Uterus (tissue), 4 donors: ENCODE data around the gene PLAC8L1. TPM values are rescaled to one million over a fixed set of nuclear protein-coding genes. Genes with fewer than 3 reads are reported as not detected.

Experiments used
- DNase-seq, 2 donors: peaks; one replicate each; pipeline ENCODE4 v3.0.0-alpha.2; 2019 to 2020
- H3K27ac ChIP-seq, 2 donors: fragments of 200-600 bp; sonication (generic); 1 replicate in 1 of 2; 2 replicates in 1 of 2; pipeline ENCODE4 v1.5.1; 2016 to 2018
- H3K27me3 ChIP-seq, 2 donors: fragments of 200-600 bp; sonication (generic); one replicate each; pipeline ENCODE4 v1.5.1; 2018 to 2019; ENCODE audit warnings: control low read depth in 1 of 2
- H3K36me3 ChIP-seq, 2 donors: fragments of 200-600 bp; sonication (generic); one replicate each; pipeline ENCODE4 v1.5.1; 2019; ENCODE audit warnings: control low read depth in 1 of 2
- H3K4me1 ChIP-seq, 2 donors: fragments of 200-600 bp; sonication (generic); one replicate each; pipeline ENCODE4 v1.5.1; 2018 to 2019; ENCODE audit warnings: control low read depth in 1 of 2
- H3K4me3 ChIP-seq, 2 donors: fragments of 200-600 bp; sonication (generic); 1 replicate in 1 of 2; 2 replicates in 1 of 2; pipeline ENCODE4 v1.5.1; 2018 to 2019; ENCODE audit warnings: mild to moderate bottlenecking in 1 of 2
- H3K9me3 ChIP-seq, 2 donors: fragments of 200-600 bp; sonication (generic); one replicate each; pipeline ENCODE4 v1.5.1; 2019; ENCODE audit warnings: control low read depth in 1 of 2
- POLR2A ChIP-seq, 2 donors: fragments of 450-650 bp; IDR thresholded peaks; one replicate each; pipeline ENCODE4 v1.6.1; 2016; ENCODE audit warnings: antibody characterized with exemption in 2 of 2, mild to moderate bottlenecking in 1 of 2, moderate library complexity in 1 of 2
- intact Hi-C: fragments of 100-400 bp; cut with DNase I; formaldehyde crosslinking; loops from one replicate; pipeline ENCODE4 v1.15.1; 2023; ENCODE audit warnings: low total_unique reads
- total RNA-seq, 4 donors: library from RNA; depleted of rRNA in 3 of 4; stranded (reverse); fragments of >200 nt in 3 of 4; gene quantifications; one replicate each; pipeline versions ENCODE4 v1.1.0 to v1.2.4, GENCODE V29; 2014 to 2023
- TF ChIP-seq, protein P1 (sequence below), 4 experiments: fragments of 200-600 bp in 2 of 4; fragments of 450-650 bp in 2 of 4; sonication (generic) in 2 of 4; IDR thresholded peaks; one replicate each; pipeline ENCODE4 v1.5.1; 2016 to 2019; ENCODE audit warnings: antibody characterized with exemption in 4 of 4, mild to moderate bottlenecking in 2 of 4, moderate library complexity in 1 of 4
- donor health status: DM: yes; HTN: yes; CAD: no.

PLAC8L1 gene
- total RNA-seq, 4 donors from 2014 or later = 1.3 TPM; not detected in 3

DNA sequence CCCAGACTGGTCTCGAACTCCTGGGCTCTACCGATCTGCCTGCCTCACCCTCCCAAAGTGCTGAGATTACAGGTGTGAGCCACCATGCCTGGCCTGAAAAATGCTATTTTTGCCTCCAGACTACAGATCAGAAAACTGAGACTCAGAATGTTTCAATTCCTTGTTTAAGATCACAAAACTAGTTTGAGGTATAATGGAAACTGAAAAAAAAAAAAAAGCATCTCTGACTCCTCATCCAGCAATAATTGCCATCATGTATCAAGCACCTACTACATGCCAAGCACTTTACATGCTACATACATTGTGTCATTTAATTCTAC is 35.6 kb downstream of the PLAC8L1 start:
- intact Hi-C loops = no loop called here

DNA sequence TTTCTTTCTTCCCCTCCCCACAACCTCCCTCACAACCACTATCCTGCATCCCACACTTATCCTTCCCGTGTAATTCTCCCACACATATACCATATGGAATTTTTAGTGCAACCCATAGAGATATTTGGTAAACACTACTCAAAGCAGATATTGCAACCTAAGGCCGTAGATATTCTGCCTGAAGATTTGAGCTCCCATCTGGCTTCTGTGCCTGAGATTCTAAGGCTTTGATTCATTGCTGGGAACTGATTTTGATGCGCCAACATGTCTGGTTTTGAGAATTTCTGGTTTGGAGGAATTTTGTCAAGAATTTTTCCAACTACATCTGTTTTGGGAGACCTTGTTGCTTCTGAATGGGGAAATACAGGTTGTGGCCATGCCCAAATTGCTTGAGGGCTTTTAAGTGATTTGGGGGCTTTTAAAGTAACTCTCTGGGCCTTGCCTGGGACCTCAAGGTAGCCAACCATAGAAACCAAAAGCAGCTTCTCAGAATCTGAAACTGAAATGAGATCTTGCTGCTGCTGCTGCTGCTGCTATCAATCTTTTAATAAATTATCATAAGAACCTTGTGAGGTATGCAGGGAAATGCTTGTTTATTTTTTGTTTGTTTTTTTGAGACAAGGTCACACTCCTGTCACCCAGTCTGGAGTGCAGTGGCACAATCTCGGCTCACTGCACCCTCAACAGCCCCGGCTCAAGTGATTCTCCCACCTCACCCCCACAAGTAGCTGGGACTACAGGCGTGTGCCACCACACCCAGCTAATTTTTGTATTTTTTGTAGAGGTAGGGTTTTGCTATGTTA is 36.2 kb downstream of the PLAC8L1 start:
- intact Hi-C loops = no loop called here
- no peak overlapping the region for H3K27ac ChIP-seq
- H3K4me1 ChIP-seq = no peaks in the 10 kb centered on the region
- H3K4me3 ChIP-seq = no peak overlapping the region
- DNase-seq = no peak
- no peaks in the 10 kb centered on the region for H3K9me3 ChIP-seq
- H3K27me3 ChIP-seq = no peaks in the 10 kb centered on the region
- TF ChIP-seq, protein P1, sequence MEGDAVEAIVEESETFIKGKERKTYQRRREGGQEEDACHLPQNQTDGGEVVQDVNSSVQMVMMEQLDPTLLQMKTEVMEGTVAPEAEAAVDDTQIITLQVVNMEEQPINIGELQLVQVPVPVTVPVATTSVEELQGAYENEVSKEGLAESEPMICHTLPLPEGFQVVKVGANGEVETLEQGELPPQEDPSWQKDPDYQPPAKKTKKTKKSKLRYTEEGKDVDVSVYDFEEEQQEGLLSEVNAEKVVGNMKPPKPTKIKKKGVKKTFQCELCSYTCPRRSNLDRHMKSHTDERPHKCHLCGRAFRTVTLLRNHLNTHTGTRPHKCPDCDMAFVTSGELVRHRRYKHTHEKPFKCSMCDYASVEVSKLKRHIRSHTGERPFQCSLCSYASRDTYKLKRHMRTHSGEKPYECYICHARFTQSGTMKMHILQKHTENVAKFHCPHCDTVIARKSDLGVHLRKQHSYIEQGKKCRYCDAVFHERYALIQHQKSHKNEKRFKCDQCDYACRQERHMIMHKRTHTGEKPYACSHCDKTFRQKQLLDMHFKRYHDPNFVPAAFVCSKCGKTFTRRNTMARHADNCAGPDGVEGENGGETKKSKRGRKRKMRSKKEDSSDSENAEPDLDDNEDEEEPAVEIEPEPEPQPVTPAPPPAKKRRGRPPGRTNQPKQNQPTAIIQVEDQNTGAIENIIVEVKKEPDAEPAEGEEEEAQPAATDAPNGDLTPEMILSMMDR (IDR thresholded peaks at IDR 0.05) = no peak
- no peak for TF ChIP-seq POLR2A (IDR thresholded peaks at IDR 0.05)
- H3K36me3 ChIP-seq = no peaks in the 10 kb centered on the region

More for the DNA sequence above, 35.6 kb downstream of the PLAC8L1 start:
- Histone ChIP-seq H3K27me3 (no peaks in the 10 kb centered on the region), H3K27ac (no peak overlapping the region), H3K4me3 (no peak overlapping the region), H3K36me3 (no peaks in the 10 kb centered on the region), H3K9me3 (no peaks in the 10 kb centered on the region), H3K4me1 (no peaks in the 10 kb centered on the region)
- no peak for DNase-seq
- TF ChIP-seq, protein P1 (IDR thresholded peaks at IDR 0.05) = no peak

DNA sequence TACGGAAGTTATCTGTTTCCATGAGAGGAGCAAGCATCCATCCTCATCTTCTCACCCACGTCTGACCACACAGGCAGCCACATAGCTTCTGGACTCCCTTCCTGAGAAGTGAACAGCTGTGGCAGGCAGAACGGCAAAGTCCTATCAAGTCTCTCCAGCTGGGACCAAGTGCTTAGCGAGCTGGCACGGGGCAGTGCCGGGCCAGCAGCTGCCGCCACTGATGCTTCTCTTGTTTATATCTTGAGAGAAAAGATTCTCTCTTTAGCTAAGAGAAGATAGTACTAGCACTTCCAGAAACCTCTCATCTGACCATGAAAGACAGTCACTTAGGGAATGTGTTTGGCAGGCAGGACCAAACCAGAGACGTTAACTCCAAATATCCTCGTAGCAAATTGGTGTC is 37.2 kb downstream of the PLAC8L1 start:
- TF ChIP-seq POLR2A (IDR thresholded peaks at IDR 0.05) = no peak
- TF ChIP-seq, protein P1 (IDR thresholded peaks at IDR 0.05) = no peak
- H3K9me3 ChIP-seq = no peaks in the 10 kb centered on the region

DNA sequence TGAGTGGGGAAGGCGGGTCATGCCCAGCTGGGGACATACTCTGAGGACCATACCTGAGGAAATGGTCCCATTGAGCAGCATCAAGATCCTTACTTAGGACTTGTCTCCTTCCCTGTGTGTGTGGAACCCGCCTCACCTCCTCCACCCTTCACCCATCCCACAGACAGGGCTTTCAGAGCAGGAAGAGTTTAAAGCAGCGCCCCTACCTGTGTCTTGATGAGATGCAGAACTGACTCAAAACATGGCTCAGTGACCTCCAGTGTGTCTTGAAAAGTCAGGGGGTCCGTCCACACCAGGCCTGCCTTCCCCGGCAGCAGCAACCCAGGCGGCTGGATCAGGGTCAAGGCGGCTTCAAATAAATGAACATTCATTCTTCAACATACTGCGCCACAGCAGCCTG is 38.4 kb downstream of the PLAC8L1 start:
- no peaks in the 10 kb centered on the region for H3K36me3 ChIP-seq
- no peaks in the 10 kb centered on the region for H3K27me3 ChIP-seq
- intact Hi-C loops = no loop called here
- no peak for DNase-seq
- H3K4me3 ChIP-seq = no peak overlapping the region
- H3K27ac ChIP-seq = no peak overlapping the region
- no peaks in the 10 kb centered on the region for H3K4me1 ChIP-seq
- H3K9me3 ChIP-seq = no peaks in the 10 kb centered on the region
- no peak for TF ChIP-seq POLR2A (IDR thresholded peaks at IDR 0.05)
- TF ChIP-seq, protein P1 (IDR thresholded peaks at IDR 0.05) = no peak

More for the DNA sequence above, 37.2 kb downstream of the PLAC8L1 start:
- Histone ChIP-seq H3K36me3 (no peaks in the 10 kb centered on the region), H3K27ac (no peak overlapping the region), H3K4me3 (no peak overlapping the region), H3K27me3 (no peaks in the 10 kb centered on the region), H3K4me1 (no peaks in the 10 kb centered on the region)
- intact Hi-C loops = no loop called here
- DNase-seq = no peak

DNA sequence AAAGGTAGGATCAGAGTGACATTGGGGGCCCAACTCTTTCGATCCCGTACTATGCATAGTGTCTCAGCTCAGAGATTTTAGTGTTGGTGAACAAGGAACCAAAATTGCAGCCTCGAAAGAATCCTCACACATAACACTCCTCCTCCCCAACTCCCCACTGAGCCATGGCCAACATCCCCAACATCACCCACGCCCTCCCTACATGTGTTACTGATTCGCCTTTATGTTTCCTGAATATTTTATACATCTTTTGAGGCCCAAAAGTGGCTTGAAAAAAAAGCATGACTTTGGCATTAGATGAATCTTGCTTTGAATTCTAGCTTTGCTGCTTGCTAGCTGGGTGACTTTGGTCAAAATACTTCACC is 45.2 kb downstream of the PLAC8L1 start:
- Histone ChIP-seq H3K27ac (no peak overlapping the region), H3K27me3 (no peaks in the 10 kb centered on the region), H3K4me1 (no peaks in the 10 kb centered on the region), H3K4me3 (no peak overlapping the region), H3K36me3 (no peaks in the 10 kb centered on the region), H3K9me3 (no peaks in the 10 kb centered on the region)
- TF ChIP-seq, protein P1 (IDR thresholded peaks at IDR 0.05) = no peak
- TF ChIP-seq POLR2A (IDR thresholded peaks at IDR 0.05) = no peak
- intact Hi-C loops = no loop called here
- DNase-seq = no peak
